GM19324 (cell line): ENCODE results near the gene CCDC107.
"Not testable (repeated sequence)": the region's sequence is repeated elsewhere in the genome, so short reads cannot be mapped to it uniquely, and the experiment has no call there.

ENCODE experiments used
- ATAC-seq: cut with Tn5 transposase; IDR thresholded peaks from one replicate; pipeline ENCODE4 v1.9.1; 2021; ENCODE audit warnings: mild to moderate bottlenecking, moderate library complexity; ENCODE audit not compliant: unreplicated experiment, low FRiP score

CCDC107 gene

DNA sequence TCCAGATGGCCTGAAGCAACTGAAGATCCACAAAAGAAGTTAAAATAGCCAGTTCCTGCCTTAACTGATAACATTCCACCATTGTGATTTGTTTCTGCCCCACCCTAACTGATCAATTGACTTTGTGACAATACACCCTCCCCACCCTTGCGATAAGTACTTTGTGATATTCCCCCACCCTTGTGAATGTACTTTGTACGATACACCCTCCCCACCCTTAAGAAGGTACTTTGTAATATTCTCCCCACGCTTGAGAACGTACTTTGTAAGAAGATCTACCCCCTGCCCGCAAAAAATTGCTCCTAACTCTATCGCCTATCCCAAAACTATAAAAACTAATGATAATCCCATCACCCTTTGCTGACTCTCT lies 21.2 kb upstream of the CCDC107 start:
- ATAC-seq = not testable (repeated sequence)

DNA sequence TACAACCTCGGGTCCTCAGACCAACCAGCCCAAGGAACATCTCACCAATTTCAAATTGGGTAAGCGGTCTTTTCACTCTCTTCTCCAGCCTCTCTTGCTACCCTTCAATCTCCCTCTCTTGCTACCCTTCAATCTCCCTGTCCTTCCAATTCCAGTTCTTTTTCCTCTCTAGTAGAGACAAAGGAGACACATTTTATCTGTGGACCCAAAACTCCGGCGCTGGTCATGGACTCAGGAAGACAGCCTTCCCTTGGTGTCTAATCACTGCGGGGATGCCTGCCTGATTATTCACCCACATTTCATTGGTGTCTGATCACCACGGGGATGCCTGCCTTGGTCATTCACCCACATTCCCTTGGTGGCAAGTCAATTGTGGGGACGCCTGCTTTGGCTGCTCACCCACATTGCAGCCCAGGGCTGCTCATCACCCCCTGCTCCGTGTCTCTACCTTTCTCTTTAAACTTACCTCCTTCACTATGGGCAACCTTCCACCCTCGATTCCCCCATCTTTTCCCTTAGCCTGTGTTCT lies 20.6 kb upstream of the CCDC107 start:
- ATAC-seq = not testable (repeated sequence)

DNA sequence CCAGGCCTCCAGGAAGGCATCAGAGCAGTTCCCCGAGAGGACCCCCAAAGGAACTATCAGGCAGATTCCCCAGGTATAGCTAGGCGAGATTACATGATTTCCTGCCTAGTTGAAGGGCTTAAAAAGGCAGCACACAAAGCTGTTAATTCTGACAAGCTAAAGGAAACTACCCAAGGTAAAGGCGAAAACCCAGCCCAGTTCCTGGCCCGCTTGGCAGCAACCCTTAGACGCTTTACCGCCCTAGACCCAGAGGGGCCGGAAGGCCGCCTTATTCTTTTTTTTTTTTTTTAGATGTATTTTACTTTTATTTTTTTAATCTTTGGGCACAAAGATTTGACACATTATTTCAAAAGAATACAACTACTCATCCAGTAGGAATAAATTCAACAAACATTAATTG lies 19.3 kb upstream of the CCDC107 start:
- ATAC-seq = not testable (repeated sequence)

DNA sequence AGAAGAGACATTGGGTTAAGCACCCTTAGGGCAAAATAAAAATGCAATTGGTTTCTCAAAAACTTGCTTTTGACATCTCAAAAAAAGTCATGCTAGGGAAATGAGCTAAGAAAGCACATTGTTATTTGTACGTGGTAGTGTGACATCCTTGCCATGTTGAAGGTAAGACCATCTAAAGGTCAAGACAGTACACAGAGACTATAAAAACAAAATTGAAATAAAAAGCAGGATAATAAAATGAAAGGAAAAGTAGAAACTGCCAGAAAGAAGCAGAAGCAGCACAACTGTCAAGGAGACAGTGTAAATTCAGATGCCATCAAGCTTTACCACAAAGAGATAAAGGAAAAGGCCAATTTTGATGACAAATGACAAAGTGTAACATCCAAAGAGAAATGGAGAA lies 18.9 kb upstream of the CCDC107 start:
- not testable (repeated sequence) for ATAC-seq

DNA sequence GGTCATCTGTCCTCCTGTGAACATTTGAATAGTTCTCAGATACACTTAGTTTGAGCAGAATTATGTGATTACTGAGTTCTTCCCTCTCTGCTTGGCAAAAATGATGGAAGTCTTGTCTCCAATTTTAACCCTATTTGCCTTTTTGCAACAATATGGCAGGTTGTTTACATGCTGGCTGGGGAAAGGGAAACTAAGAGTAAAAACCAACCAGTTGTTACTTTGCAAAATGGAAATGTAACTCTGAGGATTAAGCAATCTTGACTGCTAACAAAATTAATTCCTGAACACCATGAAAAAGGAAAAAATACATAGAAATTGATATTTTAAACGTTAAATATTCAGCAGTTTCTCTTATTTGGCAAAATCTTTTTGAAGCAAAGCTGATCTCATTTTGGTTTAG lies 18.5 kb upstream of the CCDC107 start:
- ATAC-seq = no peak

DNA sequence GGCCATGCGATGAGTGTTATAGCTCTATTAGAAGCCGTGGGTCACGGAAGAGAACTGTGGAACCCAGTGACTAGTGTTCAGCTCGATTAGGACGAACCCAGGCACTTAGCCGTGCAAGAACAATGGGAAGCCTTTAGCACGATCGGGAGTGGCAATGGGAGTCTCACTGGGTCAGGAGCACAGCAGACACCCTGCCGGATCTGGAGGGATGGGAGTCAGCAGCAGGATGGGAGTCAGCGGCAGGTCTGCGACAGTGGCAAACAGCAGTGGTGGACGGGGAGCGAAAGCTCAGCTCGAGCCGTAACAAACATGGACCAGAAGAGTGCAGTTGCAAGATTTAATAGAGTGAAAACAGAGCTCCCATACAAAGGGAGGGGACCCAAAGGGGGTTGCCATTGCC lies 17.7 kb upstream of the CCDC107 start:
- not testable (repeated sequence) for ATAC-seq

DNA sequence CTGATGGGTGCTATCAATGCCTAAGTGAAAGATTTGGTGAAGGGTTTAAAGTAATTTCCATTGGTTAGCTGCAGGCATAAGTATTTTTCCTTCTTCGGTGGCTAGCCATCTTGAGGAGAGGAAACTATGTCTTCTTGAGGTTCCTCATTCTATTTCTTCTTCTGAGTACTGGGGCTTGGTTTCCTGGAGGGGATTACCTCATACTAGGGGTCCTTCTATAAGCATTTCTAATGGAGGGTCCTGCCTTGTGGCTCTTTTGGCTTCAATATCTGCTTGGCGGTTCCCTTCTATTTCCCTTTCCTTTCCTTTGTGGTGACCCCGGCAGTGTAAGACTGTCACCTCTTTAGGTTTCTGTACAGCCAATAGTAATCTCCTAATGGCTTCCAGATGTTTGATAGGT lies 16.6 kb upstream of the CCDC107 start:
- ATAC-seq = not testable (repeated sequence)

DNA sequence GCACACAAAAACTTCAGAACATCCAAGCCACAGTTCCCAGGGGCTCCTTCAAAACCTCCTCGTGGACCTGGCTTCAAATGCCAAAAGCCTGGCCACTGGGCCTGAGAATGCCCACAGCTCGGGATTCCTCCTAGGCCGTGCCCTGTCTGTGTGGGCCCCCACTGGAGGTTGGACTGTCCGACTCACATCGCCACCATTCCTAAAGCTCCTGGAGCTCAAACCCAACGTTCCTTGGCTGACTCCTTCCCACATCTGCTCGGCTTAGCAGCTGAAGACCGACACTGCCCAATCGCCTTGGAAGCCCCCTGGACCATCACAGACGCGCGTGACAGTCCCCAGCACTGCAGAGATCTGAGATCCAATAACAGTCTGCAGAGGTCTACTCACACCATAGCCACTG lies 15.0 kb upstream of the CCDC107 start:
- ATAC-seq = no peak

DNA sequence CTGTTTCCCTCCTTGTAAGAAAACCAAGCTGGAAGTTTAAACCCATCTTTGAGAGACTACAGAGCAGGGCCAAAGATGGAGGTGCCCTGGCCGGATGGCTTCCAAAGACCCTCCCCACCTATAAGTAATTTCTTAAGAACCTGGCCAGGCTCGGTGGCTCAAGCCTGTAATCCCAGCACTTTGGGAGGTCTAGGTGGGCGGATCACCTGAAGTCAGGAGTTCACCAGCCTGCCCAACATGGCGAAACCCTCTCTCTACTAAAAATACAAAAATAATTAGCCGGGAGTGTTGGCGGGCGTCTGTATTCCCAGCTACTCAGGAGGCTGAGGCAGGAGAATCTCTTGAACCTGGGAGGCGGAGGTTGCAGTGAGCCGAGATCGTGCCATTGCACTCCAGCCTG lies 12.4 kb upstream of the CCDC107 start:
- ATAC-seq = not testable (repeated sequence)

DNA sequence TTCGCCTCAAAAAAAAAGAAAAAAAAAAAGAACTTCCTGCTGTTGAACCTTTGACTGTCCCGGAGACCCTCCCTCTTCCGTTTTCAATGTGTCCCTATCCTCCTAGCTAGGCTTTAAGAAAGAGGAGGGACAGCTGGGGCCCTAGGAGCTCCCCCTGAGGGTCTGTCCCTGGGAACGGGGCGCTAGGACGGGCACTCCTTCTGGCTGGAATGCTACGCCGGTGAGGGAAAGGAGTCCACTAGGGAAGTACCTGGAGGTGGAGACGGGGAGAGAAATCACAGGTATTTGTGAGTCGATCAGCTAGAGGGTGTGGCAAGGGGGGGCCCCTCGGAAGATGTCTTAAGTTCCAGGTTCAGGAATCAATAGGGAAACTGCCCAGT lies 11.9 kb upstream of the CCDC107 start:
- peak; percentile 18 for ATAC-seq

DNA sequence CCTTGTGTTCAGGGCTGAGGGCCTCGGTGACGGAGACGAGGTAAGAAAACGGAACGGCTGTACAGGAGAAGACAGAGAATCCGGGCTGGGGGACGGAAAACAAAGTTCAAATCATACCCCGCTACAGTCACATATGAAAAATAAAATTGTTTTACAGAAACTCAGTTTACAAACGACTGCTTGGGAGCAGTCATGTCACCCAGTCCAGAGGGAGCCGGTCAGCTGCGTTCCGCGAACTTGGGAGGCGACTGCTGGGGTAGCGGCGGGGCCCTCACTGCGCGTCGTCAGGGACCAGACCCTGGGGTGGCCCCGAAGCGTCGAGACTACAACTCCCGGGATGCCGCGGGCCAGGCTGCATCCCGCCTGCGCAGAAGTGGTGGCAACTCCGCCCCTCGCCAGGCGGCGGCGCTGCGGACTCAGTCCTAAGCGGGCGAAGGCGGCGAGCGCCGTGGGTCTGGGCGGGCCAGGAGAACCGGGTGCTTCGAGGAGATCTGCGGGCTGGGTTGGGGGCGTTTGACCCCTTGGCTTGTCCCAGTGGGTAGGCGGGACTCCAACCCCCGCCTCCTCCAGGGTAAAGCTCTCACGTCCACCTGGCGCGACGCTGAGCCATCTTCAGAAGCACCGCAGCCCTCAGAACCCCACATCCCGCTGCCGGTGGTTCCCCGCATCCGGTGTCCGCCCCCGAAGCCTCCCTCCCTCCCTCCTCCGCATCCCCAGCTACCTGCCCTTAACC lies 11.4 kb upstream of the CCDC107 start:
- ATAC-seq = peak; percentile 88

DNA sequence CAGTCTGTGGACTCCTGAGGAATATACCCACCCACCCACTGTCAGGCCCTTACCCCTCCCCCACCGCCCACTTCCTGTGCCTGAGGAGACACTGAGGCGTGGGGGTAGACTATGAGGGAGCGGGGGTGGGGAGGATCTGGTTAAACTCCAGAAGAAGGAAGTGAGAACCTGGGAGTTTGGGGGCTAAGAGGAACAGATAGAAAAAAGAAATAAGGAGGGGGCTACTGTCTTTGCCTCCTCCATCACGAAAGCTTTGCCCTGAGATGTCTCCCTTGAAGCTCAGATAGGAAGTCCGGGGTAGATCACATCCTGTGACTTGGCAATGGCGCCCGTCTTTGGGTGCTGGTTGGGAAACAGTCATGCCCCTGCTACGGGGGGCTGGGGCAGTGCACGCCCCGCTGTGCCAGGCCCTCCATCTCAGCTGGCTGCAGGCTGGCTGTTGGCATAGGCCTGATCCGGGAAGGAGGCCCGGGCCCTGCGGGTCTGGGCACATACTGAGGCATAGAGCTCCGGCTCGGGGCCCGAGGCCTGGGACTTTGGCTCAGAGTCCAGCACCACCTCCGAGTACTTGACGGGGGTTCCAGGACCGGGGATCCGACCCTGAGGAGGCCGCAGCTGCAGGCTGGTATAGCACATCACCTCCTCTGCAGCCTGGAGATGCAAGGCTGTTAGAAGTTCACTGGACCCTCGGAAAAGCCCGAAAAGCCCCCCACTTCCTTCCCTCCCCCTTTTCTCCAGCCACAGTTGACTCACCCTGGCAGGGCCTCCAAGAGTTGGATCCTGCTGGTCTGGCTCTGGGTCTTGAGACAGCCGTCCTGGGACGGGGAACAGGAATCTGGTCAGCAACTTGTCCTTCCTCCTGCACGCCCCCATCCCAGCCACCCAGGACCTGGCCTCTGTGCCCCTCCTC lies 8.4 kb upstream of the CCDC107 start:
- no peak for ATAC-seq

DNA sequence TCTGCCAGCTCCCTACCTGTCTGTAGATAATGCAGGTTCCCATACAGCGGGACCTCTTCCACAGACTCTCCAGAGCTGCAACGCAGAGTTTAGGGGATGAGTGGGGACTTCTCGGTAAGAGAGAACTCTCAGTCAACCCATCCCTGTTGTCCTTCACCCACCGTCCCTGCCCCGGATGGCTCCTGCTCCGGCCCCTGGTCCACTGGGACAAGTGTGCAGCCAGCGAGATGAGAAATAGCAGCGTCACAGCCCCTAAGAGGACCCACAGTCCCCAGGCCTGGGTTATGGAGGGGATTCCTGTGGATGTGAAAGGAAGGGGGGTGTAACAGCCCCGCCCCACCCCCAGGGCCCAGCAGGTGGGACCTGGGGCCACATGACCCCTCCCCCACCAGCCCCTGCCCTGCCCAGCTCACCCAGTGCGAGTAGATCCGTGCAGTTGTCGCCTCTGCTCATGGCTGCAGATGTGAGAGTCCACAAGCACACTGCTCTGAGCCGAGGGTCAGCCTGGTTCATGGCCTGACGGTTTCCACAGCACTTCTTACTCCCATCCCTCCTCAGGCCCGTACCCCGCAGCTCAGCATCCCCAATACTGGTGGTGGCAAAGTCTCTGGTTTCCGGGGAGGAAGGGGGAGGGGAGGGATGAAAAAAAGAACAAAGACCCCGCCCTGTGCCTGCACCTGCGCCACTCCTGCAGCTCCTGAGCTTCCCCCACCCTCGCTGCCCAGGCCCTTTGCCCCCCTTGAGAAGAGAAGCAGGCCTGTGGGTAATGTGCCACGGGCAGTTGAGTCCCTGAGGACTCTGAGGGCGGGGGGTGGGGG lies 7.5 kb upstream of the CCDC107 start, which contains the start of gene SIT1:
Gene SIT1, minus strand, starts transcription at position 591 of the 818 bp plus-strand sequence. Its CDS starts 78 bp downstream, at position 513.
- no peak for ATAC-seq

DNA sequence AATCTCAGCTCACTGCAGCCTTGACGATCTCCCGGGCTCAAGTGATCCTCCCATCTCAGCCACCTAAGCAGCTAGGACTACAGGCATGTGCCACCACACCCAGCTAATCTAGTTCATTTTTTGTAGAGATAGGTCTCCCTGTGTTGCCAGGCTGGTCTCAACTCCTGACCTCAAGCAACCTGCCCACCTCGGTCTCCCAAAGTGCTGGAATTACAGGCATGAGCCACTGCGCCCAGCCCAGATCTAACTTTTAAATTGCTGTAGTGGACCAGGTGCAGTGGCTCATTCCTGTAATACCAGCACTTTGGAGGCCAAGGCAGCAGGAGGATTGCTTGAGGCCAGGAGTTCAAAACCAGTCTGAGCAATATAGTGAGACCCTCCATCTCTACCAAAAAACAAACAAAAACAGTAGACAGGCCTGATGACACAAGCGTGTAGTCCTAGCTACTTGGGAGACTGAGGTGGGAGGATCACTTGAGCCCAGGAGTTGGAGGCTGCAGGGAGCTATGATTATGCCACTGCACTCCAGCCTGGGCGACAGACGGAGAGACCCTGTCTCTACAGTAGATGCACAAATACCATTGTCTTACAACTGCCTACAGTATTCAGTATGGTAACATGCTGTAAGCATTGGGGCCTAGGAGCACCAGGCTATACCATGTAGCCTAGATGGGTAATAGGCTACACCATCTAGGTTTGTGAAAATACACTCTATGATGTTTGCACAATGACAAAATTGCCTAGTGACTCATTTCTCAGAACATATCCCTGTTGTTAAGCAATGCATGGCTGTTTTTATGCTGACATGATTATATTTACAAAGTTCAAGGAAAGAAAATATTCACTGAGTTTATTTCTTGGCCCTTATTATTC lies 5.9 kb upstream of the CCDC107 start:
- ATAC-seq = no peak

DNA sequence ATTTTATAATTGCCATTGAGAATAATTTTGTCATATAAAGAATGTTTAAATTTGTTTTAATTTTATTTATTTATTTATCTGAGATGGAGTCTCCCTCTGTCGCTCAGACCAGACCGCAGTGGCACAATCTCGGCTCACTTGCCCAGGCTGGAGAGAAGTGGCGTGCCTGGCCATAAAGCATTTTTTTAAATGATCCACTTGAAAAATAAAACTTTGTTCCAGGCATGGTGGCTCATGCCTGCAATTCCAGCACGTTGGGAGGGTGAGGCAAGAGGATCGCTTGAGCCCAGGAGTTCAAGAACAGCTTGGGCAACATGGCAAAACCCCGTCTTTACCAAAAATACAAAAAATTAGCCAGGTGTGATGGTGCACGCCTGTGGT lies 5.3 kb upstream of the CCDC107 start:
- no peak for ATAC-seq

DNA sequence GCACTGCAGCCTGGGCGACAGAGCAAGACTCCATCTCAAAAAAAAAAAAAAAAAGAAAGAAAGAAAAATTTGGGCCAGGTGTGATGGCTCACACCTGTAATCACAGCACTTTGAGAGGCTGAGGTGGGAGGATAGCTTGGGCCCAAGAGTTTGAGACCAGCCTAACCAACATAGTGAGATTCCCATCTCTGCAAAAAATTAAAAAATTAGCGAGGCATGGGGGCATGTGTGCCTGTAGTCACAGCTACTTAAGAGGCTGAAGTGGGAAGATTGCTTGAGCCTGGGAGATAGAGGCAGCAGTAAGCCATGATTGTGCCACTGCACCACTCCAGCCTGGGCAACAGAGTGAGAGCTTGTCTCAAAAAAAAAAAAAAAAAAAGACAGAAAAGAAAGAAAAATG lies 4.5 kb upstream of the CCDC107 start:
- no peak for ATAC-seq

DNA sequence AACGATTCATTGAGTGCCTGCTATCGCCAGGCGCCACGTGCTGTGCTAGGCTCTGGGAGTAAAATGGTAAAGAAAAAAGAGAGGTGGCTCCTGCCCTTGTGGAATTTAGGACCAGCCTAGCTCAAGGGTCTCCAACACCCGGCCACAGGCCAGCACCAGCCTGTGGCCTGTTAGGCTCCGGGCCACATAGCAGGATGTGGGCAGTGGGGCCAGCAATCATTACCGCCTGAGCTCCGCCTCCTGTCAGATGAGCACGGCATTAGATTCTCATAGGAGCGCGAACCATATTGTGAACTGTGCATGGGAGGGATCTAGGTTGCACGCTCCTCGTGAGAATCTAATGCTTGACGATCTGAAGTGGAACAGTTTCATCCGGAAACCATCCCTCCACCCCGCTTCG lies 1.7 kb upstream of the CCDC107 start:
- ATAC-seq = no peak

DNA sequence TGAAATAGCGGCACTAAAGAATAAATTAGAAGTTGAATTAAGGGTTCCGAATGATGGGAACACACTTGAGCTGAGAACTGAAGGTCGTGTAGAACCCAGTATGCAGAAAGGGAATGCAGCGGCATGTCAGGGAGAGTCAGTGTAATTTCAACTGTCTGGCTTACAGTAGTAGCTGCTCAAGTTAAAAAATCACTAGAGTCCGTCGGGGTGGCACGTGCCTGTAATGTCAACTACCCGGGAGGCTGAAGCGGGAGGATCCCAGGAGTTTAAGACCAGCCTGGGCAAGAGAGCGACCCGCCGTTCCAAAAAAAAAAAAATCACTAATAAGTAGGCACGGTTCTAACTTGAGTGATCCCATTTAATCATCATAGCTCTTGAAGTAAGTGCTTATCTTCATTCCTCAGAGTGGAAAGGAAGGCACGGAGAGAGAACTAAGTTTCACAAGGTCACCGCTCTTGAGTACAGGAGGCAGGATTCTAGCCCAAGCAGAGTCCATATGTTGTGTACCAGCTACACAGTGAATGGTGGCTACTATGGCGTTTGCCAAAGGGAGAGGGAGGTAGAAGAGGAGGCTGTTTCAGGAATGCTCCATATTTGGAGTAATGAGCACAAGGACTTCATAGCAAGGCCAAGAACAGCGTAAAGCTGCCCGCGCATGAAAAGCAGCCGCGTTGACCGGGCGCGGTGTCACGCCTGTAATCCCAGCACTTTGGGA lies 1.1 kb upstream of the CCDC107 start:
- no peak for ATAC-seq

DNA sequence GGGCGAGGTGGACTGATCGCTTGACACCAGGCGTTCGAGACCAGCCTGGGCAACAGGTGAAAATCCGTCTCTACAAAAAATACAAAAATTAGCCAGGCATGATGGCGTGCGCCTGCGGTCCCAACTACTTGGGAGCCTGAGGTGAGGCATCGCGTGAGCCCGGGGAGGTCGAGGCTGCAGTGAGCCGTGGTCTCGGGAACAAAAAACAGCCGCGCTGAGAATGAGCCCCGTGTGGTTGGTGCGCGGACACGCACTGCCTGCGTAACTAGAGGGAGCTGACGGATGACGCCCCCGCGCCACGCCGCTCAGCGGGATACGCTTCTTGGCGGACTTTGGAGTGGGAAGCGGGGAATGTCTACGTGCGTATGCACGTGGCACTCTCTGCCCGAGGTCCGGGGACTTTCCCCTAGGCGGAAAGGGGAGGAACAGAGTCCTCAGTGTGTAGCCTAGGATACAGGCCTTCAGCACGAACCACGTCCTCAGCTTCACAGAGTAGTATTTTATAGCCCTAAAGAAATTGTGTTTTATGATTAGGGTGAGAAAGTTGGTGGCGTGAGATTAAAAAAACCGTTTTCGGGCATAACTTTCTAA lies 451 bp upstream of the CCDC107 start, which contains the start of gene RMRP:
Gene RMRP, minus strand, starts transcription at position 474 of the 591 bp plus-strand sequence.
- peak; percentile 87 for ATAC-seq
